PFSK-1 (cell line): ENCODE results near the gene GABRR2.

Source experiments
- TAF1 ChIP-seq: IDR thresholded peaks from 2 replicates; pipeline ENCODE4 v1.6.1; 2012; ENCODE audit warnings: low read length, control low read depth, borderline replicate concordance; ENCODE audit not compliant: insufficient read depth
- TF ChIP-seq, protein P1 (sequence below), 2 experiments: IDR thresholded peaks; 2 replicates each; pipeline versions ENCODE4 v1.6.1 to v1.8.0; 2011 to 2012; ENCODE audit warnings: low read depth in 2 of 2, low read length in 2 of 2, control low read depth in 1 of 2, inconsistent platforms in 1 of 2, mild to moderate bottlenecking in 1 of 2, moderate library complexity in 1 of 2; ENCODE audit not compliant: insufficient read depth in 1 of 2

DNA sequence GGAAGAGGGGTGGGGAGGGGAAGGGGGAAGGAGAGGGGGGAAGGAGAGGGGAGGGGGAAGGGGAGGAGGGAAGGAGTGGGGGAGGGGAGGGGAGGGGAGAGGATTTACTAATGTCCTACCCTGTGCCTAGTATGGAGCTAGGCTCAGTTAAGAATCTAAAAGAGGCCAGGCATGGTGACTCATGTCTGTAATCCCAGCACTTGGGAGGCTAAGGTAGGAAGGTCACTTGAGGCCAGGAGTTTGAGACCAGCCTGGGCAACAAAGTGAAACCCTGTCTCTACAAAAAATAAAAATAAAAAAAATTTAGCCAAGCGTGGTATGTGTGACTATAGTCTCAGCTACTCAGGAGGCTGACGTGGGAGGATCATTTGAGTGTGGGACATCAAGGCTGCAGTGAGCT, 24.5 kb upstream of the GABRR2 start:
- TF ChIP-seq, protein P1, sequence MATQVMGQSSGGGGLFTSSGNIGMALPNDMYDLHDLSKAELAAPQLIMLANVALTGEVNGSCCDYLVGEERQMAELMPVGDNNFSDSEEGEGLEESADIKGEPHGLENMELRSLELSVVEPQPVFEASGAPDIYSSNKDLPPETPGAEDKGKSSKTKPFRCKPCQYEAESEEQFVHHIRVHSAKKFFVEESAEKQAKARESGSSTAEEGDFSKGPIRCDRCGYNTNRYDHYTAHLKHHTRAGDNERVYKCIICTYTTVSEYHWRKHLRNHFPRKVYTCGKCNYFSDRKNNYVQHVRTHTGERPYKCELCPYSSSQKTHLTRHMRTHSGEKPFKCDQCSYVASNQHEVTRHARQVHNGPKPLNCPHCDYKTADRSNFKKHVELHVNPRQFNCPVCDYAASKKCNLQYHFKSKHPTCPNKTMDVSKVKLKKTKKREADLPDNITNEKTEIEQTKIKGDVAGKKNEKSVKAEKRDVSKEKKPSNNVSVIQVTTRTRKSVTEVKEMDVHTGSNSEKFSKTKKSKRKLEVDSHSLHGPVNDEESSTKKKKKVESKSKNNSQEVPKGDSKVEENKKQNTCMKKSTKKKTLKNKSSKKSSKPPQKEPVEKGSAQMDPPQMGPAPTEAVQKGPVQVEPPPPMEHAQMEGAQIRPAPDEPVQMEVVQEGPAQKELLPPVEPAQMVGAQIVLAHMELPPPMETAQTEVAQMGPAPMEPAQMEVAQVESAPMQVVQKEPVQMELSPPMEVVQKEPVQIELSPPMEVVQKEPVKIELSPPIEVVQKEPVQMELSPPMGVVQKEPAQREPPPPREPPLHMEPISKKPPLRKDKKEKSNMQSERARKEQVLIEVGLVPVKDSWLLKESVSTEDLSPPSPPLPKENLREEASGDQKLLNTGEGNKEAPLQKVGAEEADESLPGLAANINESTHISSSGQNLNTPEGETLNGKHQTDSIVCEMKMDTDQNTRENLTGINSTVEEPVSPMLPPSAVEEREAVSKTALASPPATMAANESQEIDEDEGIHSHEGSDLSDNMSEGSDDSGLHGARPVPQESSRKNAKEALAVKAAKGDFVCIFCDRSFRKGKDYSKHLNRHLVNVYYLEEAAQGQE (IDR thresholded peaks at IDR 0.05; ENCODE audit: insufficient read depth in 1 of 2, low read depth in 2 of 2, low read length in 2 of 2) = no peak
- TF ChIP-seq TAF1 = no peak
